ENCODE results near the gene PDE2A.
"Not testable (repeated sequence)": the region's sequence is repeated elsewhere in the genome, so short reads cannot be mapped to it uniquely, and the experiment has no call there.

Gene PDE2A

GRCh38 chr11:72573855-72574445 is 100.3 kb downstream of the PDE2A start:
- DNase-seq: no peak

DNA sequence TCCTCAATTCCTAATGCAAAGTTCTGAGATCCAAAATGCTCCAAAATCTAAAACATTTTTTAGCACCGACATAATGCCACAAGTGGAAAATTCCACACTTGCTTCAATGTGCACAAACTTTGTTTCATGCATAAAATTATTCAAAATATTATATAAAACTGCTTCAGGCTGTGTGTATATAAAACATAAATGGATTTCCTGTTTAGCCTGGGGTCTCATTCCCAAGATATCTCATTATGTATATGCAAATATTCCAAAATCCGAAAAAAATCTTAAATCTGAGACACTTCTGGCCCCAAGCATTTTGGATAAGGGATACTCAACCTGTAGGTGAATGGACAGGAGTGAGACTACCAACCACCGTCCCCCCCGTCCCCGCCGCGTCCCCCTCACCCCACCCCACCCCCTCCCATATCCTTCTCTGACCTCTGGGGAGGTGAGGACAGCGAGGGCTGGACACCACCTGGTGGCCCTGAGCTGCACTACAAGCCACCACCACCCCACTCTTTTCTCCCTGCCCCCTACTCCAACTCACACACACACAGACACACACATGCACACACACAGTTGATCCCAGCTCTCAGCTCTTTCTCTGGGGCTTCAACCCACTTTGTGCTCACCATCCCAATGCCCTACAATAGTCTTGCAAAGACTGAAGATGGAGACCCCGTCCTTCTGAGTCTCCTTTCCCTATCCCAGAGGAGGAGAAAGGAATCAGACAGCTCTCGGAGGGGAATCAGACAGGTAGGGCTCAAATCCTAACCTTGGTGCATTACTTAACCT is 101.0 kb downstream of the PDE2A start:
- peak; percentile 60 for DNase-seq

GRCh38 chr11:72572540-72572939 is 101.7 kb downstream of the PDE2A start:
- DNase-seq: not testable (repeated sequence)

DNA sequence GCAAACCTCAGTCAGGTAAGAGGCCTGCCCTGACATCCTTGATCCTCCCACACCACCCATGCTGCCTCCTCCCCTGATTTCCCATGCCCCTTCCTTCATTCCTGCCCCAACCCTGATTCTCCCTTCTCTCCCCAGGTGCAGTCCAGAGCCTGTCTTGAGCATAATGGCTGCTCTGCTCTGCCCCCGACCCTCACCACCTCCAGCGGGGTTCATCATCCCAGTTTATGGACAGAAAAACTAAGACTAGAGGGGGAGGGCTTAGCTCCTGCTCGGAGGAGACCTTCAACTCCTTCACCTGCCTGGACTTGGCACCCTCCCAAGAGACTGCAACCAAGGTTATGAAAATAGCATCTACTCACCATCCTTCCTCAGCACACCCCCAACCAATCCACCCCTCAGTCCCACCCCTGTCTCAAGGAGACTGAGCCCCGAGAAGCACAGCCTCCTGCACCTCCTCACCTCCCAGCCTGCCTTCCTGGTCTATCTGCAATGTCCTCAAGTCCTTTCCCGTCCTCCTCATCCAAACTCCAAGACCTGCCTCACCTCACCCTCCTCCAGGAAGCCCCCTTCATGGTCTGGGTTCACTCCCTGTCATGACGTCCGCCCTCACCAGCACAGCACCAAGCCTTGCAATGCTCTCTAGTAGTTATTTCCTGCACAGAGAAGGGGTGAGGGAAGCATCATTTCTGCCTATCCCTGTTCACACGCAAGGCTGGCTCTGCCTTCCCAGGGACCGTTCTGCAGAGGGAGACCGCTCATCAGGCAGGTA is 103.1 kb downstream of the PDE2A start:
- DNase-seq: no peak

DNA sequence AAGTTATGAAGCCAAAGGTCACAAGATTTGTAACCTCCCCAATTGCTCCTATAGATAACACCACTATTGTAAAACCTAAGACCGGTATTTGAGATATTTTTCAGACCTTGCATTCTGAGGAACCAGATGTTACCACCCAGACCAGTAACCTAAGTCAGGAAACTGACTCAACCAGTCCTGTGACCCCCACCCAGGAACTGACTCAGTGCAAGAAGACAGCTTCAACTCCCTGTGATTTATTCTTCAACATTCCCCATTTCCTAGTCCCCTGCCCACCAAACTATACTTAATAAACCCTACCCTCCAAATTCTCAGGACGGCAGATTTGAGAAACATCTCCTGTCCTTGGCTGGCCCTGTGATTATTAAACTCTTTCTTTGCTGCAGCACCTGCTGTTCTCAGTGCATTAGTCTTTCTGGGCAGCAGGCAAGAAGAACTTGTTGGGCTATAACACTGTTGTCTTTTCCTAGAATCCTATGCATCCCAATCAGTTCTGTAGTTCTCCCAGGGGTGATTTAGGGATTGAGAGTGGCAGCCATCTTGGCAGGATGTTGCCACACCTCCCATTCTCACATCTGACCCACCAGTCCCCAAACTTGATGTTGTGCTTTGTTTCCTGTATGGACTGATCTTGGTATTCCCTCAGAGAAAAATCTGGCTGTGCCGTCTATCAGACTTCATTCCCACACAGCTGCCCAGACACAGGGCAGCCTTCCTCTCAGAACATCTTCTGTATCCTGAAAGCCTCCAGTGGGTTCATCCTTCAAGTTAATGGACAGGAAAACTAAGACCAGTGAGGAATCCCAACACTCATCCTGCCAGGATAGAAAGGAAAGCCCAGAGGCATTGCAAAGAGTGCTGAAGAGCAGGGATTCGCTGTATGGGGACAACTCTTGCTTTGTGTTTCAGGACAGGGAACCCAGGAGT is 104.0 kb downstream of the PDE2A start:
- no peak for DNase-seq

DNA sequence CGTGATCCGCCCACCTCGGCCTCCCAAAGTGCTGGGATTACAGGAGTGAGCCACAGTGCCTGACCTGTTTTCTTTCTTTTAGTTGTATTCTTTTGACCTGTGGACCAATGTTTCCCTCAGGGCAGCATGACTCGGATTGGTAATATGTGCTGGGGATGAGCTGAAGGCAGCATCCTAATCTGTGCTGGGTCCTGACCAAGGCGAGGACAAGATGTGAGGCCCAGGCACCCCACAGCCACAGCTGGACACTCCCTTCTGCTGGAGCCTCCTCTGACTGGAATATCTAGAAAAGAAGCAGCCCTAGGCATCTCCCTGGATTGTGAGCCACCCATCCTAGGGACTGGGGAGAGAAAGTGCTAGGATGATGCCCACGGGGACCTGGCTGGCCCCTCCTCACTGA is 105.4 kb downstream of the PDE2A start:
- no peak for DNase-seq

DNA sequence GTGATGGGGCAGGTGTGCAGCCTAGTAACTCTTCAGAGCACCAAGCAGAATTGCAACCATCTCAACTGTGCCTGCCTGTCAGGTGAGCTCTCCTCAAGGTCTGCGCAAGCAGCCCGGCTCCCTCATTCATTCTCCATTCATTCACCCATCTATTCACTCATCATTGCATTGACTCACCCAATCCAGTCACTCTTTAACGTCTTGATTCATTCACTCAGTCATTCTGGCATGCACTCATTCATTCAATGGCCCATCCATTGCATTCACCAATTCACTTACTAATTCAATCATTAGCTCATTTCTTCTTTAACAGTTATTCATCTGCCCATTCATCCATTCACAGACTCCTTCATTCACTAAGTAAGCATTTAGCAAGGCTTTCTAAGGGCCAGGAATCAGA is 111.8 kb downstream of the PDE2A start:
- DNase-seq: no peak

- DNase-seq: no peak
These were observed 112.4 kb downstream of the PDE2A start for GRCh38 chr11:72561856-72562255.

GRCh38 chr11:72560864-72561263 is 113.4 kb downstream of the PDE2A start:
- not testable (repeated sequence) for DNase-seq

DNA sequence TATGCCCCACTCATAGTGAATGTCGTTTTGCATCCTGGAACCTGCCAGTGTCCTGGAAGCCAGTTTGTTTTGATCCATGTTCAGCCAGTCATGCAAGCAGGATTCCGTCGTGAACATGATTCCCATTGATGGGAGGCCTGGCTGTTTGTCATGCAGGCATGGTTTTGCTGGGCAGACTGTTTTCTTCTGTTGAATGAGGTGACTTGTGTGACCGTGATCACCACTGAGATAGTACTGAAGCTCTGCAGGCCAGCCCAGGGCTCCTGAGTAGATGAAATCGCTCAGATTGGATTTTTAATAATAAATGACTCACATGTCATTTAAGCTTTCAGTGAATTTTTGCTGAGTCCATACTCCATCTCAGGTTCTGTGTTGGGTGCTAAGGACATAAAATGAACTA is 117.8 kb downstream of the PDE2A start:
- DNase-seq: peak; percentile 39

GRCh38 chr11:72555014-72555522 is 119.2 kb downstream of the PDE2A start:
- not testable (repeated sequence) for DNase-seq

- DNase-seq: no peak
These were observed 120.5 kb downstream of the PDE2A start for GRCh38 chr11:72553706-72554105.

DNA sequence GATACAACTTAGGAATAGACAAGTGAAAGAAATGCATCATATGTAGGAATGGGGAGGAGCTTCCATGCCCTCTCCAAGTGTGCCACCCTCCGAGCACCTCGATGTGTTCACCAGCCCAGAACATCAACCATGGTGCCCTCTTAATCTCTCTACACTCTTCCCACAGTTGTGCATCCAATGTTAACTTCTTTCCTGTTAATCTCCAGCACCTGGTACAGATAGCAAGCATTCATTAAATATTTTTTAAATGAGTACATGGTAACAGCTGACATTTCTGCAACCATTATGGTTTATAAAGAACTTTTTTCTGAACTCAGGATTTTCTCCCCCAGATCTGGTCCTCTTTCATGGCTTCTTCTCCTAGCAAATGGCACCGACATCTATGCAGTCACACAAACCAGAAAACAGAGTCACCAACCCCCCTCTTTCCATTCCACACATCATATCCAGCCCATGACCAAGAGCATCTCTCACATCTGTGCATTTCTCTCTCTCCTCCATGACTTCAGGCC is 121.8 kb downstream of the PDE2A start:
- no peak for DNase-seq

- no peak for DNase-seq
These were observed 122.7 kb downstream of the PDE2A start for GRCh38 chr11:72551571-72551970.

DNA sequence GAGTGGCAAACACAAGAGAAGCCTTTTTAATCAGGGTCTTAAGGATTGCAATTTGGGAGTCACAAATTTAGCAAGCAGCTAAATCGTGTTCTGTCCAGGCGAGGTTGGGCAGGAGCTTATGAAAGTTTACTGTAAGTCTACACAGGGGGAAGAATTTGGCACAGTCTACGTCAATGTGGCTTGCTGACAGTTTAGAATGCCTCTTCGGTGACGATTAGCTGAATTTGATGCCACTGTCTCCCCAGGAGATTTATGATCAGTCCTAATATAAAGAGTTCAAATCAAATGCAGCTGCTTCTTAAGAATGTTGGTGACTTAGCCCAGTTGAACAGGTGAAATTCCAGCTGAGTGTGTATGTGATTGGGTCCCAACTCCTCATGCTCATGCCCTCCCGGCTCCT is 125.8 kb downstream of the PDE2A start:
- no peak for DNase-seq

DNA sequence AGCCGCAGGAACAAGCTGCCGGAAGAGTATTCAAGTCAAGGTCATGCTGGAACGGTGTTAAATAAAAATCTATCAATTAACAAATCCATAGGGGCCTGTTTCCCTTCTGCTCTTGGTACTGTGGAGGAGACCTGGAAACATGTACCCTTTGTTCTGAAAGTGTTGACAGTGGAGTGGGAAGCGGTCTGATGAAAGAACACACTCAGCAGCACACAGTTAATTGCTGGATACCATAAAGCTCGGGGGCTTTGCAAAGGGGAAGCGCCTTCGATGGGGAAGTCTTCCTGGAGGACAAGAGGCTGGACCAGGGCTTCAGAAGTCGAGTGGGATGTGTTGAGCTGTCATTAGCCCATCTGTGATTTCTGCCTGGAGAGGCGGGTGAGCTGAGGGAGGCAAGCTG is 127.4 kb downstream of the PDE2A start:
- DNase-seq: peak; percentile 41

DNA sequence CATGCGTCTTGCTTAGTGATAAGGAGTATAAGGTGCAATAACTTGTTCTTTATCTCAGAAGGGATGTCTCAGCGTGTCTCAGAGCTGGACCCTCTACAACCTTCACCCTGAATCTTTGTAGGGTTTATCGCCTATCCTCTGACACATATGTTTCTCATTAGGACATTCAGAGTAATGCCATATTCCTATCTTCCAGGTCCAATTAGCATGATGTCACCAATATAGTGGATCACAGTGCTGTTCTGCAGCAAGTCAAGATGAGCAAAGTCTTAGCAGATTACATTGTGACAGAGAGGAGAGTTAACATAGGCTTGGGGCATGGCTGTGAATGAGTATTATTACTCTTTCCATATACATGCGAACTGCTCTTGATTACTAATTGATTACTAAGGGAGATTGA is 129.6 kb downstream of the PDE2A start:
- DNase-seq: no peak

DNA sequence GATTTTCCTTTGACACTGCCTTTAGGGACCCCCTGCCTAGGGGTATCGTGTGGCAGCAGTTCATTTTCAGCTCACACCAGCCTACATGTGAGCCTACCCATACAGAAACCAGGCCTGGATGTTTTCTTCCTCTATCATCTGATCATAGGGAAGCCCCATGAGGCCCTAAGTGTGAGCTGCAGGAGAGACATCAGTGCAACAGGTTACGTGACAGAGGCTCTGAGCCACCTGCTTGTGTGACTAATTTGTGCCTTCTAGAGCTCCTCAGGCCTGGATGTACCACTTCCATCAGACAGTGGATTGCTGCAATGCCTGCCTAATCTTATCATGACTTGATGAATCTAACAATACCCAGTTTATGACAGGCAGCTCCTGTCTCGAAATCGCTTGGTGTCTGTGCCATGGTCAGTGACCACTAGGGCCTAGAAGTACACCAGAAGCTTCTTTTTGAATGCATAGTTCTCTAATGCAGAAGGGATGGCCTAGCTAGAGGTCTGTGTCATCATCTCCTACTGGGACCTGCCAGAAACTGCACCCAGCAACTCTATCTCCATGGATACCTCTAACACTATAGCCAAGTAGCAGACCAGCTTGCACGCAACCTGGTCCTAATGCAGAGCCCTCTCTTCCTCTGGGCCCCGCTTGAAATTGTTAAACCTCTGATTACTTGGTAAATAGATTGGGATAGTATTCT is 130.2 kb downstream of the PDE2A start:
- no peak for DNase-seq

GRCh38 chr11:72541257-72541974 is 132.8 kb downstream of the PDE2A start:
- DNase-seq: no peak

- no peak for DNase-seq
These were observed 137.2 kb downstream of the PDE2A start for GRCh38 chr11:72537051-72537450.

DNA sequence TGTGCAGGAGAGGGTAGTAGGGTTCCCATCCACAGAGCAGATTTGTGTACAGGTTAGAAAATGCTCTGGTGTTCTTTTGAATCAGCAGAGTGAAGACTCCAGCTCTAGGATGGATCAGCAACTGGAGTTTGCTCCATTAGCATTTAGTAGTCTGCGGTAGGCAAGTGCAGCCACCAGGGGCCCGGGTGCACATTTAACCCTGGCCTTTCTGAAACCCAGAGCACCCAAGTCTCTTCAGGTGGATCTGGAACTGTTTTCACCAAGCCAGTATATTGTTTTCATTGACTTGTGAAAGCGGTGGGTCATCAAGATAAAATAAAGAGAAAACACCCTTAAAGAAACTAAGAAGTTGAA is 139.1 kb downstream of the PDE2A start:
- DNase-seq: no peak
